Muscle layer of duodenum (tissue), 2 donors: ENCODE data around the gene WDR7.

Source experiments
- H3K27ac ChIP-seq: one replicate; pipeline ENCODE4 v1.7.0; 2013; ENCODE audit warnings: mild to moderate bottlenecking, low read length
- H3K27me3 ChIP-seq: one replicate; pipeline ENCODE4 v1.7.0; 2013; ENCODE audit warnings: low read depth, mild to moderate bottlenecking, control low read depth, low read length
- H3K36me3 ChIP-seq, 2 donors: one replicate each; pipeline ENCODE4 v1.7.0; 2013; ENCODE audit warnings: low read length in 2 of 2, control low read depth in 1 of 2, mild to moderate bottlenecking in 1 of 2; ENCODE audit not compliant: insufficient read depth in 2 of 2, control insufficient read depth in 1 of 2
- H3K4me1 ChIP-seq, 2 donors: one replicate each; pipeline ENCODE4 v1.7.0; 2013; ENCODE audit warnings: low read length in 2 of 2, mild to moderate bottlenecking in 2 of 2, control low read depth in 1 of 2, moderate library complexity in 1 of 2; ENCODE audit not compliant: insufficient read depth in 2 of 2, control insufficient read depth in 1 of 2
- H3K4me3 ChIP-seq, 2 donors: one replicate each; pipeline ENCODE4 v1.7.0; 2013; ENCODE audit warnings: low read length in 2 of 2, low read depth in 1 of 2, mild to moderate bottlenecking in 1 of 2
- H3K9me3 ChIP-seq, 2 donors: one replicate each; pipeline ENCODE4 v1.7.0; 2013; ENCODE audit warnings: low read length in 2 of 2, control low read depth in 1 of 2, mild to moderate bottlenecking in 1 of 2; ENCODE audit not compliant: control insufficient read depth in 1 of 2
- donor health status: healthy.

Gene WDR7

DNA sequence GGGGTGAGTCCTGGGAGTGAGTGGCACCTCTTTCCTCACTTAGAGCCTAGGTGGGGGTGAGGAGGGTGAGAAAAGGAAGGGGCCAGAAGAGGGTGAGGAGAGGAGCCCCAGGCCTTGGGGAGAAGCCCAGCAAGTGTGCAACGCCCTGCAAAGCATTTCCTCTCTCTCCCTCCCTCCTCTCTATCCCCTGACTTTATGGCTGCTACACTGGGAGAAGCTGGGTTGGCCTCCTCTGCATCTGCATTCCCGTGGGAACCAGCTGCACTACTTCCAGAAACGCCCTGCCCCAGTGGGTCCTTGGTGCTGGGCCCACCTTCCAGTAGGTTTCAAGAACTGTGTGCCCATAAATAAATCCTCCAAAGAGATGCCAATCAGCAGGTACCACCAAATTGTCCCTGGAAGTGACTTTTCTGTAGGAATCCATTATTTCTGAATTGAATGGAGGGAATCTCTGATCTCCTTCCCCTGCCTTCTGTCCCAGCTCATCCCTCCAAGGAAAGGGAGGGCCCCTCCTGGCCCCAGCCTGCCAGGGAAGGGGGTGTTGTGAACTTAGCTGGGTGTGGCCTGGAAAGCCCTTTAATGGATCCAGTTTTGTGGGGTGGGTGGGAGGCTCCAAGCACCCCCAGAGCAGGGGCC, 400.0 kb downstream of the WDR7 start:
- H3K27me3 ChIP-seq, result no peaks in the 10 kb centered on the region
- no peak overlapping the region for H3K4me3 ChIP-seq
- no peaks in the 10 kb centered on the region for H3K4me1 ChIP-seq
- H3K36me3 ChIP-seq, result no peaks in the 10 kb centered on the region
- H3K27ac ChIP-seq, result peak overlapping the region; percentile 31
- peaks cover 0 to 5% of the 10 kb centered on the region in 2 donors for H3K9me3 ChIP-seq

DNA sequence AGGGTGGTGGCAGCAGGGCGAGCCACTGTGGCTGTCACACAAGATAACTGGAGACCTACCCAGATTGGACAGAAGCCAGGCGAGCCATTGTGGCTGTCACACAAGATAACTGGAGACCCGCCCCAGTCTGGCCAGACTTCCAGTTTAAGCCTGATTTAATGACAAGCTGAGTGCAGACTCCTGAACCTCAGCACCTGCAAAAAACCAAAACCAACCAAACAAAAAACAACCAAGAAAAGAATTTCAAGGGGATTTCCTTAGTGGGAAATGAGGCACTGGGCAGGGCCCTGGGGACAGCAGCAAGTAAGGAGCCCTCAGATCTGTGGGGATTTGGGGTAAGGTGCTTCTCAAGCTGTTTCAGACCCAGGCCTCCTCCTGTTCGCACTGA, 400.5 kb downstream of the WDR7 start:
- H3K27ac ChIP-seq, result no peak overlapping the region

DNA sequence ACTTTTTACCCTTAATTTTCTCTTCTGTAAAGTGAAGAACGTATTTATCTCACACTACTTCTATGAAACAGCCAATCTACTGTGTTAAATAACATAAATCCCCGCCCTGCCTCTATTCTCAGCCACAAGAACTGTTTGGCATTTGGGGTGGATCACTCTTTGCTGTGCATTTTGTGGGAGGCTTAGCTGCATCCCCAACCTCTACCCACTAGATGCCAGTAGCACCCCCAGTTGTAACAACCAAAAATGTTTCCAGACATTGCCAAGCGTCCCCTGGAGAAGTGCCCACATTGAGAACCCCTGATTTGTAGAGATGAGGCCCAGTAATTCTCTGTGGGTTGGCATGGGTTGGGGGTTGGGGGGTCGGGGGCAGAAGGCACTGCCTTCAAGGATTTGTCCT, 401.0 kb downstream of the WDR7 start:
- Histone ChIP-seq H3K4me3 (no peak overlapping the region), H3K4me1 (no peaks in the 10 kb centered on the region), H3K27me3 (no peaks in the 10 kb centered on the region), H3K36me3 (no peaks in the 10 kb centered on the region), H3K27ac (no peak overlapping the region), H3K9me3 (no peaks in the 10 kb centered on the region)

More for the DNA sequence above, 400.5 kb downstream of the WDR7 start:
- Histone ChIP-seq H3K4me1 (no peaks in the 10 kb centered on the region), H3K4me3 (no peak overlapping the region), H3K27me3 (no peaks in the 10 kb centered on the region), H3K36me3 (no peaks in the 10 kb centered on the region), H3K9me3 (no peaks in the 10 kb centered on the region)

DNA sequence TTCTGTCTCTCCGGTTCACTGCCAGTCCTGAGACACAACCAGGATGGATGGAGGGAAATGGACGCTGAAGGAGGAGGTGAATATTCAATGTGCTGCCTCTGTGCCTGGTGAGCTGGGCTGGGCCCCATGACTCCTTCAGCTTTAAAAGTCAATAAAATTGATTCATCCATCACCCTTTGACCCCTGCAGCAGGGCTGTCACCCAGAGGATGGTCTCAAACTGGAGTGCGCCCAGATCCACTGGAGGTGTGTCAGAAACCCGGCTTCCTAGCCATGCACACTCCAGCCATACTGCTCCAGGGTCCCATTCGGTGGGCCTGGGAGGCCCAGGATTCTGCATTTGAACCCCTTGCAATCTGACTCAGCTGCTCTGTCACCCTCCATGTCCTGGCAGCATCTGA, 401.6 kb downstream of the WDR7 start:
- no peaks in the 10 kb centered on the region for H3K36me3 ChIP-seq
- no peaks in the 10 kb centered on the region for H3K9me3 ChIP-seq
- H3K27ac ChIP-seq, result no peak overlapping the region
- H3K4me3 ChIP-seq, result no peak overlapping the region
- no peaks in the 10 kb centered on the region for H3K27me3 ChIP-seq
- H3K4me1 ChIP-seq, result no peaks in the 10 kb centered on the region

DNA sequence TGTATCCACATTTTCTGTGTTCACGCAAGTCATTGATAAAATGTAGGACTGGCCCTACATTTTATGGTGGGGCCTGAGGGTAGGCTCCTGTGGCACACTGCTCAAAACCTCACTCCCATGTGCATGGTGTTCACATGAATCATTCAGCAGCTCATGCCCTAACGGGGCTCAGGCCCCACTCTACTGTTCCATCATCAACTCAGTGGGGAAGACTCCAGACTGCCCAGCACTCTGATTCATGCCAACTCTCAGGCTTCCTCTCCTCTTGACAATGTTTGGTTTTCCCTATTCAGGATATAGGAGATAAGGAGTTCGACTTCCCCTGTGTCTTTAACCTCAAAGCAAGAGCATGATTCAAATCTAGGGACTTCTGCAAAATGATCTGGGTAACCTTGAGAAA, 403.7 kb downstream of the WDR7 start:
- no peaks in the 10 kb centered on the region for H3K4me1 ChIP-seq
- H3K36me3 ChIP-seq, result no peaks in the 10 kb centered on the region
- no peaks in the 10 kb centered on the region for H3K9me3 ChIP-seq
- no peaks in the 10 kb centered on the region for H3K27me3 ChIP-seq
- no peak overlapping the region for H3K4me3 ChIP-seq
- no peak overlapping the region for H3K27ac ChIP-seq

DNA sequence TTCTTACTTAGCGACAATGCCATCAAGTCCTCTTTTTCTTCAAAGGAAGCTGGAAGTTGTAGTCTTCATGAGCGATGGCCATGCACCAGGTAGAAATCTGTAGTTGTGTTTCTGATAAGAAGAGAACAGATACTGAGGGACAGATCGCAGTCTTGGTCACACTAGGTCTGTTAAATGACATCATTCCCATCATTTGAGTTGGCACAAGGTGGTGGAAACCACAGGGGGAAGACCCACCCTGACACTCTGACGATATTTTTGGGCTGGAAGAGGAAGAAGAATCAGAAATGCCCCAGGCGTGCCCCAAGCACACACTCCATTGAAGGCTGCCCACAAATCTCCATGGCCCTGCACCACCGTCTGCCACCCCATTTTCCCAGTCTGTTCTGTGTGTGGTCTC, 406.7 kb downstream of the WDR7 start:
- Histone ChIP-seq H3K9me3 (no peaks in the 10 kb centered on the region), H3K36me3 (no peaks in the 10 kb centered on the region), H3K27ac (no peak overlapping the region), H3K4me3 (no peak overlapping the region), H3K4me1 (no peaks in the 10 kb centered on the region), H3K27me3 (no peaks in the 10 kb centered on the region)

DNA sequence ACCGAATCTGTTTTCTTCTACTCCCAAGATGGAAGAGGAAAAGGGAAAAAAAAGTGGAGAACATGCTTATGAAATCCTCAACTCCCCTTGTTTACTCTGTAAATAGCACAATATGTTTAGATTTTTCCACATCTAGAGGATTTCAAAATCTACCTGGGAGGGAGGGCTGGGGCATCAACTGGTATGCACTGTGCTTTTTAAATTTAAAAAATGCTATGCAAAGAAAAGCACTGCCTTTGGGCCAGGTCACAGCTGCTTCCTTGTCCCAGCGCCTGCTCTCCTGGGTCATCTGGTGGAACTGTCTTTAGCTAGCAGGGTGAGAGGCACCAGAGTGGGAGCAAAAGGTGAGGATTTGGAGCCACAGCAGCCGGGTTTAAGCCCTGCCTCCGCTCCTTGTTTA, 407.6 kb downstream of the WDR7 start:
- no peaks in the 10 kb centered on the region for H3K27me3 ChIP-seq
- no peak overlapping the region for H3K4me3 ChIP-seq
- no peaks in the 10 kb centered on the region for H3K36me3 ChIP-seq
- H3K9me3 ChIP-seq, result no peaks in the 10 kb centered on the region
- H3K27ac ChIP-seq, result no peak overlapping the region
- H3K4me1 ChIP-seq, result no peaks in the 10 kb centered on the region

DNA sequence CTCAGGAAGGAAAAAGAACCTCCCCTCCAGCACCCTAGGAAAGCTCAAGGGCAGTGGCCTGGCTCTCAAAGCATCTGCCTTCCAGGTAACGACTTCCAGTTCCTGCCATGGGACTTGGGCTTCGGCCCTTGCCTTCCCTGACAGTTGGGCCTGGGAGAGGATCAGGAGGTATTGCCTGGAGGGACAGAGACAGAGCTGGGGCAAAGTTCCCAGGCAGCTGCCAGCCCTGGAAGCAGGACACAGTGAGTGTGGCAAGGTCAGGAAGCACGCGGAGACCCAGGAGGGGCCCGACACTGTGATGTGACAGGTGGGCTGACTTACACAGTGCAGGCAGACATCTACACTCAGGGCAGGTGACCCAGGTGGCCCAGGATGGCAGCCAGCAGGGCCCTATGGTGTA, 408.2 kb downstream of the WDR7 start:
- Histone ChIP-seq H3K27me3 (no peaks in the 10 kb centered on the region), H3K9me3 (no peaks in the 10 kb centered on the region), H3K4me1 (no peaks in the 10 kb centered on the region), H3K27ac (no peak overlapping the region), H3K4me3 (no peak overlapping the region), H3K36me3 (no peaks in the 10 kb centered on the region)

DNA sequence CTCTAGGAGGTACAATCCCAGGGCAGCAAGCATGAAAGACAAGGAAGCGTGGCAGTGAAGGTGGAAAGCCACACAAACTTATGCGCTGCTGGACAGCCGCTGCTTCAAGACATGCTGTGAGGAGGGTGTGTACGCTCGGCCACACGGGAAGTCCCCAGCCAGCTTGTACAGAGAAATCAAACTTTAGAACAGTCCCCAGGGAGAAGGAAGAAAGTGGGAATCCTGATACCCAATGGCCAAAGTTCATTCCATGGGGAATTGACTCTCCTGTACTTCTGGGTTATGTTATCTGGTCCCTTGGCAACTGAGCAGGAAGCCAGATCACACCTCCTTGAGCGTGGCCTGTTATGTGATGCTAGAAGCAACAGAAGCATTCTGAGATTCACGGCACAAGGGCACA, 409.7 kb downstream of the WDR7 start:
- no peaks in the 10 kb centered on the region for H3K4me1 ChIP-seq
- H3K27me3 ChIP-seq, result no peaks in the 10 kb centered on the region
- no peaks in the 10 kb centered on the region for H3K36me3 ChIP-seq
- no peak overlapping the region for H3K27ac ChIP-seq
- no peak overlapping the region for H3K4me3 ChIP-seq
- H3K9me3 ChIP-seq, result no peaks in the 10 kb centered on the region

DNA sequence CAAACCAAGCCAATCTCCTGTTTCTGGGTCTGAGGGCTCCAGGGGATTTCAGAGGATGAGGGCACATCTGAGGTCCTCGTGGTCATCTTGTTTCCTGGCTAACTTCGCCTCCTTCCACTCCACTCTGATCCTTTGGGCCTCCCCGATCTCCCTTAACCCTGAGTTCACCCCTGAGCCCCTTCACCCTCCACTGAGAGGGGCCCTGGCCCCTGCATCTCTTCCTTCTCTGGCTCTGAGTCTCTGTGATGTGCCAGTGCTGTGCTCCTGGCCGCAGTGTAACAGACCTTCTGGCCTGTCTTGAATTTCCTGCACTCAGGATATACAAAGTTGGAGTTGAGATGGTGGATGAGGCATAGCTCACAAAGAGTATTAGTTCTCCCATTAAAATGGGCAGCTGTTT, 411.0 kb downstream of the WDR7 start:
- no peaks in the 10 kb centered on the region for H3K36me3 ChIP-seq
- no peak overlapping the region for H3K4me3 ChIP-seq
- H3K9me3 ChIP-seq, result no peaks in the 10 kb centered on the region
- no peak overlapping the region for H3K27ac ChIP-seq
- H3K27me3 ChIP-seq, result no peaks in the 10 kb centered on the region
- H3K4me1 ChIP-seq, result no peaks in the 10 kb centered on the region

DNA sequence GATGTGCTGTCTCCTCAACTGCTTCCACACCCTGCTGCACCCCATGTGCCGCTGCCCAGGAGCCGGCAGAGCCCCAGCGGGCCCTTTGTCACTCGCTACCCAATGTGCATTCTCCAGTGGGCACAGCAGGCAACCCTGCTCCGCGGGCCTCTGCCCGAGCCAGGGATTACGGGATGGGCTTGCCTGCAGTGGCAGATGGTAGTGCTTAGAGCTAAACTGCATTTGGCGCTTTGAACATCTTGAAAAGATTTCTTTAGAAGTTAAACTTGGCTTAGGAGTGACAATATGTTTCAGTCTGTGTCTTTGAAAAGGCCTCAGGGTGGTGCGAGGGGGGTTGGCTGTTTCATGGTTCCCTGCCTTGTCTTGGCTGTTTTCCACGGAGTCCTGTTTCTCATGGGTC, 411.7 kb downstream of the WDR7 start:
- Histone ChIP-seq H3K36me3 (no peaks in the 10 kb centered on the region), H3K27ac (no peak overlapping the region), H3K27me3 (no peaks in the 10 kb centered on the region), H3K4me3 (no peak overlapping the region), H3K4me1 (no peaks in the 10 kb centered on the region), H3K9me3 (no peaks in the 10 kb centered on the region)

DNA sequence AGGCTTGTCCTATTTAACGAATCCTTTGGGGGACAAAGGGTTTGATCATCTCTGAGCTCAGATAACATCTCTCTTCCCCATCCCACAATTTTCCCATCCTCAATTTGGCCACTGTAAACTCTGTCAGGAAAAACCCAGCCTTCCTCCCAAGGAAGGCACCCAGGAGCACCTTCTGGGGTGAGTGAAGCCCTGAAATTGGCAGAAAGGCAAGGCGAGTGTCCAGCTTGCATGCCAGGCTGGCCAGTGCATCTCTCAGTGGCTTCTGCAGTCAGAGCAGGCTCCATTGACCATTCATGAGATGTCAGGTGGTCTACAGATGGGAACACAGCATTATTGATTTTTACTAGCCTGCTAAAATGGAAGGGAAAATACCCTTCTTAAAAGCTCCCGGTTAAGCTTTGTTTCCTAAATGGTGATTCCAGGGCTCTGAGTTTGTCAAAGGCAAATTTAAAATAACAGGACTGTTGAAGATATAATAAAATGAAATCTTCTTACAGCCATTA, 412.5 kb downstream of the WDR7 start:
- Histone ChIP-seq H3K36me3 (no peaks in the 10 kb centered on the region), H3K4me1 (no peaks in the 10 kb centered on the region), H3K27ac (no peak overlapping the region), H3K27me3 (no peaks in the 10 kb centered on the region), H3K4me3 (no peak overlapping the region), H3K9me3 (no peaks in the 10 kb centered on the region)
